ENCODE results near the gene GRIA4. TPM values are rescaled to one million over a fixed set of nuclear protein-coding genes. Genes with fewer than 3 reads are reported as not detected.
"Not testable (repeated sequence)": the region's sequence is repeated elsewhere in the genome, so short reads cannot be mapped to it uniquely, and the experiment has no call there.

GRIA4 gene
- total RNA-seq, 4 donors from 2014 or later: not detected

- Histone ChIP-seq H3K27me3 (no peaks in the 10 kb centered on the region), H3K9me3 (no peaks in the 10 kb centered on the region), H3K4me3 (no peak overlapping the region), H3K27ac (no peak overlapping the region), H3K4me1 (no peaks in the 10 kb centered on the region), H3K36me3 (no peaks in the 10 kb centered on the region)
- DNase-seq: no peak
- WGBS, 2 donors: 35 to 49% methylated on average over 2 of the region's 2 CpGs
- no peak for TF ChIP-seq POLR2A (IDR thresholded peaks at IDR 0.05)
- no peak for TF ChIP-seq CTCF (IDR thresholded peaks at IDR 0.05)
- intact Hi-C loops (cut with DNase I): no loop called here
Observed at GRCh38 chr11:105867742-105868141, 257.9 kb downstream of the GRIA4 start.

- Histone ChIP-seq H3K4me1 (no peaks in the 10 kb centered on the region), H3K9me3 (no peaks in the 10 kb centered on the region), H3K27me3 (no peaks in the 10 kb centered on the region), H3K27ac (no peak overlapping the region), H3K4me3 (no peak overlapping the region), H3K36me3 (no peaks in the 10 kb centered on the region)
- WGBS, 2 donors: 68 to 79% methylated on average over 4 of the region's 4 CpGs
- no peak for DNase-seq
- intact Hi-C loops (cut with DNase I): no loop called here
- TF ChIP-seq CTCF (IDR thresholded peaks at IDR 0.05) (no peak), POLR2A (IDR thresholded peaks at IDR 0.05) (no peak)
Observed at GRCh38 chr11:105868762-105869285, 259.0 kb downstream of the GRIA4 start.

- H3K4me3 ChIP-seq: no peak overlapping the region
- H3K27ac ChIP-seq: no peak overlapping the region
- TF ChIP-seq POLR2A (IDR thresholded peaks at IDR 0.05) (no peak), CTCF (IDR thresholded peaks at IDR 0.05) (no peak)
- H3K4me1 ChIP-seq: no peaks in the 10 kb centered on the region
- 64 to 68% methylated on average over 8 of the region's 8 CpGs for WGBS, 2 donors
- H3K27me3 ChIP-seq: no peaks in the 10 kb centered on the region
- H3K36me3 ChIP-seq: no peaks in the 10 kb centered on the region
- DNase-seq: no peak
- intact Hi-C loops (cut with DNase I): no loop called here
- H3K9me3 ChIP-seq: no peaks in the 10 kb centered on the region
Observed at GRCh38 chr11:105870516-105871113, 260.7 kb downstream of the GRIA4 start.

- Histone ChIP-seq H3K4me1 (no peaks in the 10 kb centered on the region), H3K36me3 (no peaks in the 10 kb centered on the region), H3K27me3 (no peaks in the 10 kb centered on the region), H3K27ac (no peak overlapping the region), H3K9me3 (no peaks in the 10 kb centered on the region), H3K4me3 (no peak overlapping the region)
- intact Hi-C loops (cut with DNase I): no loop called here
- TF ChIP-seq CTCF (IDR thresholded peaks at IDR 0.05) (no peak), POLR2A (IDR thresholded peaks at IDR 0.05) (no peak)
- DNase-seq: no peak
- 87% methylated on average over 3 of the region's 3 CpGs; no CpG with 5 or more reads in 1 of the 2 donors for WGBS, 2 donors
Observed at GRCh38 chr11:105878510-105878909, 268.6 kb downstream of the GRIA4 start.

- H3K4me1 ChIP-seq; H3K4me3 ChIP-seq; H3K36me3 ChIP-seq; H3K9me3 ChIP-seq; DNase-seq; intact Hi-C loops (cut with DNase I); H3K27ac ChIP-seq; H3K27me3 ChIP-seq: not testable (repeated sequence)
- WGBS, 2 donors: 59 to 89% methylated on average over 3 to 4 of the region's 5 CpGs
Observed at GRCh38 chr11:105878927-105879326, 269.1 kb downstream of the GRIA4 start.

- Histone ChIP-seq H3K36me3 (no peaks in the 10 kb centered on the region), H3K4me3 (no peak overlapping the region), H3K27ac (no peak overlapping the region), H3K4me1 (no peaks in the 10 kb centered on the region), H3K27me3 (no peaks in the 10 kb centered on the region), H3K9me3 (no peaks in the 10 kb centered on the region)
- intact Hi-C loops (cut with DNase I): no loop called here
- TF ChIP-seq CTCF (IDR thresholded peaks at IDR 0.05): no peak
- TF ChIP-seq POLR2A (IDR thresholded peaks at IDR 0.05): no peak
- DNase-seq: no peak
Observed at GRCh38 chr11:105881027-105881426, 271.2 kb downstream of the GRIA4 start.
